Stimulated activated naive CD8-positive, alpha-beta T cell treated with anti-CD3 and anti-CD28 coated beads, Interleukin-15, Interleukin-2, amounts not matched to agents 100 ng/mL and 50 ng/mL, for 24 hours (primary cell): ENCODE measurements around the gene PPIG.
"Not testable (repeated sequence)": the region's sequence is repeated elsewhere in the genome, so short reads cannot be mapped to it uniquely, and the experiment has no call there.

Experiments
- H3K27ac Mint-ChIP-seq: one replicate; pipeline ENCODE4 v1.8.0; 2021; ENCODE audit warnings: mild to moderate bottlenecking, mixed read lengths
- H3K27me3 Mint-ChIP-seq: one replicate; pipeline ENCODE4 v1.8.0; 2021; ENCODE audit warnings: mixed read lengths
- H3K36me3 Mint-ChIP-seq: one replicate; pipeline ENCODE4 v1.8.0; 2021; ENCODE audit warnings: low read depth, mixed read lengths
- H3K4me1 Mint-ChIP-seq: one replicate; pipeline ENCODE4 v1.8.0; 2021; ENCODE audit warnings: low read depth, mixed read lengths
- H3K4me3 Mint-ChIP-seq: one replicate; pipeline ENCODE4 v1.8.0; 2021; ENCODE audit warnings: mild to moderate bottlenecking, mixed read lengths
- H3K9me3 Mint-ChIP-seq: one replicate; pipeline ENCODE4 v1.8.0; 2021; ENCODE audit warnings: mixed read lengths

Gene PPIG

DNA sequence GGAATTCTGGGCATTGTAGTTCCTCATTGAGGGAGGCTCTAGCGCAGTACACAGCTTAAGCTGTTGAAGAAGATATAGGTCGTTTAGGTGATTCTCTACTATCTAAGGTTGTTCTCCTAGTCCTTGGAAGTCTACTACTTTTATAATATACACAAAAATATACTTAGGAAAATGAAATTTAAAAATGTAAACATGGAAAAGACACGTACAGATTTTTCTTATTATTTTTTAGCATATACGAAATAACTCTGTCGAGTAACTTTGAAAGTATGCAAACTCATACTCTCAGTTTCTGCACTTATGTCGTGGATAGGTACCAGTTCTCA lies 10.2 kb upstream of the PPIG start:
- Mint-ChIP-seq H3K4me1 (peaks cover 23% of the 10 kb centered on the region), H3K4me3 (peak overlapping the region; percentile 95), H3K9me3 (no peaks in the 10 kb centered on the region), H3K27ac (peak overlapping the region; percentile 89), H3K27me3 (peaks cover 4% of the 10 kb centered on the region), H3K36me3 (peaks cover 19% of the 10 kb centered on the region)

GRCh38 chr2:169574539-169574938 lies 9.6 kb upstream of the PPIG start:
- not testable (repeated sequence) for H3K27ac Mint-ChIP-seq, H3K9me3 Mint-ChIP-seq, H3K27me3 Mint-ChIP-seq
- Mint-ChIP-seq H3K4me1 (peaks cover 23% of the 10 kb centered on the region), H3K4me3 (peak overlapping the region; percentile 30), H3K36me3 (peaks cover 15% of the 10 kb centered on the region)

GRCh38 chr2:169575264-169575663 lies 8.9 kb upstream of the PPIG start:
- H3K36me3 Mint-ChIP-seq, H3K27ac Mint-ChIP-seq, H3K27me3 Mint-ChIP-seq, H3K9me3 Mint-ChIP-seq, H3K4me3 Mint-ChIP-seq: not testable (repeated sequence)
- H3K4me1 Mint-ChIP-seq: peaks cover 17% of the 10 kb centered on the region

DNA sequence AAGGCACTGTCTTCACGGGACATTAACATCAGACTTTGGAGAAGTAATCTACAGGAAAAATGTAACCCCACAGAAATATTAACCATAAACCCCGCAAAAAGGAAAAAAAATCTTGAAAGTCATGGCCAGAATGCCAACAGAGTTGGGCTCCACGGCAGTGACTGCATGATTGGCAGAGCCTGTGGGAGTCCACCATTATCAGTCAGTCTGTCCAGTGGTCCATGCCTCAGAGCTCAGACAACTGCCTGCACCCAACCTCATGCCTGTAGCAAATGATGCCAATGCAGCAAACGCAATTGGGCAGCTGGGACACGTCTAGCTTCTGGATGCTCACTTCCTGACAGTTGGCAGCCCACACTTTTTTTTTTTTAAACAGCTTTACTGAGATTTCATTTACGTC lies 5.1 kb upstream of the PPIG start:
- H3K9me3 Mint-ChIP-seq: peaks cover 4% of the 10 kb centered on the region
- peaks cover 4% of the 10 kb centered on the region for H3K27me3 Mint-ChIP-seq
- no peak overlapping the region for H3K4me3 Mint-ChIP-seq
- H3K27ac Mint-ChIP-seq: no peak overlapping the region
- H3K36me3 Mint-ChIP-seq: peaks cover 4% of the 10 kb centered on the region
- H3K4me1 Mint-ChIP-seq: peaks cover 3% of the 10 kb centered on the region

GRCh38 chr2:169582552-169583266 lies 1.4 kb upstream of the PPIG start:
- H3K9me3 Mint-ChIP-seq, H3K27me3 Mint-ChIP-seq, H3K4me3 Mint-ChIP-seq, H3K27ac Mint-ChIP-seq: not testable (repeated sequence)
- Mint-ChIP-seq H3K4me1 (peaks cover 28% of the 10 kb centered on the region), H3K36me3 (peaks cover 16% of the 10 kb centered on the region)

- Mint-ChIP-seq H3K9me3 (peaks cover 4% of the 10 kb centered on the region), H3K36me3 (peaks cover 20% of the 10 kb centered on the region), H3K4me1 (peaks cover 32% of the 10 kb centered on the region), H3K27ac (peak overlapping the region; percentile 26), H3K4me3 (peak overlapping the region; percentile 99), H3K27me3 (peaks cover 4% of the 10 kb centered on the region)
Measured at GRCh38 chr2:169583518-169583917, 633 bp upstream of the PPIG start.

GRCh38 chr2:169585673-169586072 lies 1.5 kb downstream of the PPIG start:
- Mint-ChIP-seq H3K4me3 (peak overlapping the region; percentile 99), H3K36me3 (peaks cover 37% of the 10 kb centered on the region), H3K27me3 (no peaks in the 10 kb centered on the region), H3K27ac (peak overlapping the region; percentile 99), H3K9me3 (peaks cover 4% of the 10 kb centered on the region), H3K4me1 (peaks cover 52% of the 10 kb centered on the region)

- Mint-ChIP-seq H3K27me3 (no peaks in the 10 kb centered on the region), H3K36me3 (peaks cover 29% of the 10 kb centered on the region), H3K4me1 (peaks cover 47% of the 10 kb centered on the region), H3K27ac (no peak overlapping the region), H3K4me3 (peak overlapping the region; percentile 0), H3K9me3 (no peaks in the 10 kb centered on the region)
Measured at GRCh38 chr2:169590804-169591203, 6.7 kb downstream of the PPIG start.

DNA sequence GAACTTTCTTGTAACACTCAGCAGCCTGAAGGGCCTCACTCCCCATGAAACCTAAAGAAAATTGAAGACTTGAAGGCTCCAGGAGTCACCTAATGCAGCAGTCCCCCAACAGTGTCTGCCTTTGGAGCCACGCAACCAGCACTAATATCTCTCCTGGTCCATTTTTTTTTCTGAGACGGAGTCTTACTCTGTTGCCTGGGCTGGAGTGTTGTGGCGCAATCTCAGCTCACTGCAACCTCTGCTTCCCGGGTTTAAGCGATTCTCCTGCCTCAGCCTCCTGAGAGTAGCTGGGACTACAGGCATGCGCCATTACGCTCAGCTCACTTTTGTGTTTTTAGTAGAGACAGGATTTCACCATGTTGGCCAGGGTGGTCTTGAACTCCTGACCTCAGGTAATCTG lies 12.4 kb downstream of the PPIG start:
- not testable (repeated sequence) for H3K27me3 Mint-ChIP-seq, H3K27ac Mint-ChIP-seq, H3K4me3 Mint-ChIP-seq, H3K9me3 Mint-ChIP-seq
- Mint-ChIP-seq H3K4me1 (peaks cover 25% of the 10 kb centered on the region), H3K36me3 (peaks cover 10% of the 10 kb centered on the region)

DNA sequence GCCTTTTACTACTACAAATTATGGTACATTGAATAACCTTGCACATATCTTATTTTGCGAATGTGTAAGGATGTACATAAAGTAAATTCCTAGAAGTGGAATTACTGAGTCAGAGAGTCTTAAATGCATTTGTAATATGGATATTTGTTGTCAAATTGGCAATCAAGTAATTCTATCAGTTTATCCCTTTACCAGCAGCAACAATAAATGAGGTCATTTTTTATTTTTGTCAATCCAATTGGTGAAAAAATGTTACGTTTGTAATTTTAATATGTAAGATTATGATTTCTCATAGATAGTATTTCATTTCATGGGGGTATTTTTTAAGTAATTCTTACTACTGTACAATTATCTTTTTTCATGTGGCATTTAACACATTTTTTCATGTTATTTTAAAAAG lies 14.8 kb downstream of the PPIG start:
- no peaks in the 10 kb centered on the region for H3K27me3 Mint-ChIP-seq
- H3K27ac Mint-ChIP-seq: no peak overlapping the region
- no peak overlapping the region for H3K4me3 Mint-ChIP-seq
- peaks cover 20% of the 10 kb centered on the region for H3K4me1 Mint-ChIP-seq
- H3K9me3 Mint-ChIP-seq: no peaks in the 10 kb centered on the region
- H3K36me3 Mint-ChIP-seq: peaks cover 16% of the 10 kb centered on the region

DNA sequence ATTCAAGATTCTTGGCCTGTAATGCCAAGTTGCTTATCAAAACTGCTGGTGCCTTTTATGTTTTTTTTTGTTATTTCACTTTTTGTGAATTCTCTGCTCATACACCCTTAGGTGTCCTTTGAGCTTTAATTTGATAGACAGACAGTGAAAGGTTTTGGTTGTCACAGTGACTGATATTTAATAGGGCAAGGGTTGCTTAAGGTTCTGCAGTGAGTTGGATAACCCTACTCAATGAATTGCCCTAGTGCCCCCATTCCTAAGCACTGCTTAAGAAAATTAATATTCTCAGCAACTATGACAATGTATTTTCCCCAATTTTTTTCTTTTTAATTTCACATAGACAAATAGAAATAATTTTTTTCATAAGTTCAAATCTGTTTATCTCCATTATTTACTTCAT lies 15.4 kb downstream of the PPIG start:
- H3K4me1 Mint-ChIP-seq: peaks cover 20% of the 10 kb centered on the region
- no peak overlapping the region for H3K4me3 Mint-ChIP-seq
- H3K27ac Mint-ChIP-seq: no peak overlapping the region
- H3K9me3 Mint-ChIP-seq: no peaks in the 10 kb centered on the region
- H3K27me3 Mint-ChIP-seq: no peaks in the 10 kb centered on the region
- peaks cover 21% of the 10 kb centered on the region for H3K36me3 Mint-ChIP-seq

GRCh38 chr2:169609264-169609663 lies 25.1 kb downstream of the PPIG start:
- Mint-ChIP-seq H3K27me3 (no peaks in the 10 kb centered on the region), H3K4me3 (no peak overlapping the region), H3K9me3 (no peaks in the 10 kb centered on the region), H3K27ac (peak overlapping the region; percentile 47), H3K4me1 (no peaks in the 10 kb centered on the region), H3K36me3 (peaks cover 80% of the 10 kb centered on the region)

DNA sequence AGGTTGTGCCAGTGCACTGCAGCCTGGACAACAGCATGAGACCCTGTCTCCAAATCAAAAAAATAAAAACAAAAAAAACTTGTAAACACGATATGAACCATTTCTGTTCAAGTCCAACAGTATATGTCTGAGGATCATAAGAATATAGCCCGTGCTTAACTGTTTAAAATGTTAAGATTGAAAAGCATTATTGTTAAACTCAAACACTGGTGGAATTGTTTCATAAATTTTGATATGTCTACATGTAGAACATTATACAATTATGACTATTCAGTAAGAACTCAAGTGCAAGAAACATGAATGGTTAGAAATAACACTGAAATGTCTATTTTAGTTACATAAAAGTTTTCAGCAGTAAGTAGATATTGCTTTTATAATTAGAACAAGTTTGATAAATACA lies 29.7 kb downstream of the PPIG start:
- H3K4me1 Mint-ChIP-seq: peaks cover 5% of the 10 kb centered on the region
- no peaks in the 10 kb centered on the region for H3K9me3 Mint-ChIP-seq
- no peaks in the 10 kb centered on the region for H3K27me3 Mint-ChIP-seq
- no peak overlapping the region for H3K4me3 Mint-ChIP-seq
- H3K27ac Mint-ChIP-seq: no peak overlapping the region
- peaks cover 95% of the 10 kb centered on the region for H3K36me3 Mint-ChIP-seq

DNA sequence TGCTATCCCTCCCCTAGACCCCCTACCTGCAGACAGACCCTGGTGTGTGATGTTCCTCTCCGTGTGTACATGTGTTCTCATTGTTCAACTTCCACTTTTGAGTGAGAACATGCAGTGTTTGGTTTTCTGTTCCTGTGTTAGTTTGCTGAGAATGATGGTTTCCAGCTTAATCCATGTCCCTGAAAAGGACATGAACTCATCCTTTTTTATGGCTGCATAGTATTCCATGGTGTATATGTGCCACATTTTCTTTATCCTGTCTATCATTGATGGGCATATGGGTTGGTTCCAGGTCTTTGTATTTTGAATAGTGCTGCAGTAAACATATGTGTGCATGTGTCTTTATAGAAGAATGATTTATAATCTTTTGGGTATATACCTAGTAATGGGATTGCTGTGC lies 31.8 kb downstream of the PPIG start:
- not testable (repeated sequence) for H3K9me3 Mint-ChIP-seq, H3K4me3 Mint-ChIP-seq, H3K27me3 Mint-ChIP-seq, H3K27ac Mint-ChIP-seq
- H3K36me3 Mint-ChIP-seq: peaks cover 89% of the 10 kb centered on the region
- H3K4me1 Mint-ChIP-seq: peaks cover 16% of the 10 kb centered on the region

GRCh38 chr2:169619946-169620345 lies 35.8 kb downstream of the PPIG start:
- Mint-ChIP-seq H3K4me3 (no peak overlapping the region), H3K27ac (no peak overlapping the region), H3K27me3 (no peaks in the 10 kb centered on the region), H3K36me3 (peaks cover 77% of the 10 kb centered on the region), H3K9me3 (no peaks in the 10 kb centered on the region), H3K4me1 (peaks cover 20% of the 10 kb centered on the region)

GRCh38 chr2:169620509-169620908 lies 36.4 kb downstream of the PPIG start:
- Mint-ChIP-seq H3K9me3 (no peaks in the 10 kb centered on the region), H3K4me1 (peaks cover 20% of the 10 kb centered on the region)

More at GRCh38 chr2:169620509-169620908, 36.4 kb downstream of the PPIG start:
- no peaks in the 10 kb centered on the region for H3K27me3 Mint-ChIP-seq
- peak overlapping the region; percentile 14 for H3K27ac Mint-ChIP-seq
- H3K4me3 Mint-ChIP-seq: no peak overlapping the region
- H3K36me3 Mint-ChIP-seq: peaks cover 77% of the 10 kb centered on the region
